Upper lobe of left lung (tissue), 6 donors: ENCODE data around the gene WDR35. TPM values are rescaled to one million over a fixed set of nuclear protein-coding genes. Genes with fewer than 3 reads are reported as not detected.

Source experiments
- ATAC-seq, 2 donors: fragments of 200-7000 bp; cut with Tn5 transposase; one replicate each; pipeline ENCODE4 v1.9.1; 2022; ENCODE audit warnings: mild to moderate bottlenecking in 2 of 2, moderate library complexity in 2 of 2; ENCODE audit not compliant: low FRiP score in 2 of 2
- DNase-seq, 2 donors: peaks; one replicate each; pipeline ENCODE4 v3.0.0-alpha.2; 2019 to 2020
- H3K27ac ChIP-seq, 4 donors: fragments of 200-600 bp; sonication (generic); one replicate each; pipeline ENCODE4 v1.5.1; 2016 to 2019
- H3K27me3 ChIP-seq, 4 donors: fragments of 200-600 bp; sonication (generic); one replicate each; pipeline ENCODE4 v1.5.1; 2017 to 2019
- H3K36me3 ChIP-seq, 4 donors: fragments of 200-600 bp; sonication (generic); one replicate each; pipeline ENCODE4 v1.5.1; 2016 to 2019
- H3K4me1 ChIP-seq, 4 donors: fragments of 200-600 bp; sonication (generic); one replicate each; pipeline ENCODE4 v1.5.1; 2018 to 2019
- H3K4me3 ChIP-seq, 4 donors: fragments of 200-600 bp; sonication (generic); one replicate each; pipeline ENCODE4 v1.5.1; 2017 to 2019; ENCODE audit warnings: mild to moderate bottlenecking in 2 of 4, moderate library complexity in 1 of 4
- H3K9me3 ChIP-seq, 4 donors: fragments of 200-600 bp; sonication (generic); one replicate each; pipeline ENCODE4 v1.5.1; 2018 to 2019
- EP300 ChIP-seq, 4 donors: sonication (generic); formaldehyde crosslinking; IDR thresholded peaks; one replicate each; pipeline ENCODE4 v1.5.1; 2017; ENCODE audit warnings: antibody characterized with exemption in 4 of 4, control low read depth in 2 of 4
- POLR2A ChIP-seq, 4 donors: fragments of 450-650 bp; IDR thresholded peaks; one replicate each; pipeline ENCODE4 v1.5.1; 2016 to 2017; ENCODE audit warnings: antibody characterized with exemption in 4 of 4, mild to moderate bottlenecking in 2 of 4
- POLR2AphosphoS5 ChIP-seq, 2 donors: sonication (generic); formaldehyde crosslinking; IDR thresholded peaks; one replicate each; pipeline ENCODE4 v1.5.1; 2017; ENCODE audit warnings: antibody characterized with exemption in 2 of 2
- WGBS, 2 donors: methylation state at CpG; one replicate each; pipeline ENCODE4 v1.1.5; 2017 to 2018; 5-methylcytosine and 5-hydroxymethylcytosine counted together
- total RNA-seq, 6 donors: library from RNA; depleted of rRNA in 4 of 6; stranded (reverse); fragments of >200 nt in 4 of 6; gene quantifications; one replicate each; pipeline versions ENCODE4 v1.1.0 to v1.2.1, GENCODE V29; 2016 to 2021
- TF ChIP-seq, protein P1 (sequence below), 6 experiments: fragments of 450-650 bp in 4 of 6; fragments of 200-600 bp in 2 of 6; sonication (generic) in 2 of 6; IDR thresholded peaks; one replicate each; pipeline ENCODE4 v1.5.1; 2016 to 2019; ENCODE audit warnings: antibody characterized with exemption in 6 of 6
- donor health status: DM: no; HTN: no; CAD: no; lungs with moderate emphysema.
- donor health status: DM: no; HTN: yes; CAD: no; lungs with severe emphysema.

The WDR35 gene
- total RNA-seq, 6 donors from 2014 or later: 4.4 to 16.5 (median 6.9) TPM

DNA sequence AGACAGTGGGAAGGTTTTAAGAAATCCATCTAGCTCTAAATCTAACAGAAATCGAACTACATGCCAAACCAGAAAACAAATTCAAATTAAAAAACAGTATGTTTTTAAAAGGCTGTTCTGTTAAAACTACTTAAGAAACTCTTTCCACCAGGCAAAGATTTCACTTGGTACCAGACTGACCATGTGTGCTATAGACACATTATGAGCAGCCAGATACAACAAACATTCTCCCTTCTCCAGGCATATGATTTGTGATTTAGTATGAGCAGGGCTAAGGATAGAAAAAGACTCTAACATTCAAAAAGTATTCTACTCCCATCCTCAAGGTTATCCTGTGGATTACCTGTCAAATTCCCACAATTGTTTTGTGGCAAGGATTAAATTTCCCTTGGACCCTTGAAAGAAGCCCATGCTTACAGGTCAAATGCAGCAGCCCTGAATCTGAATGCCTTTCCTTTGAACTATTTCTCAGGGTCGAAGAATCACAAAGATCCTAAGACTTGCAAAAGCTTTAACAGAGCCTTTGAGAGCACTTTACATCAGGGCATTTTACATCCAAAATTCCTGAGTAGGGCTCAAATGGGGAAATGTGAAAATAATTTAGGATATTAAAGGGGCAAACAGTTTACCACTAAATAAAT, 45.6 kb downstream of the WDR35 start:
- TF ChIP-seq POLR2A (IDR thresholded peaks at IDR 0.05) (no peak), EP300 (IDR thresholded peaks at IDR 0.05) (no peak), POLR2AphosphoS5 (IDR thresholded peaks at IDR 0.05) (no peak)
- TF ChIP-seq, protein P1, sequence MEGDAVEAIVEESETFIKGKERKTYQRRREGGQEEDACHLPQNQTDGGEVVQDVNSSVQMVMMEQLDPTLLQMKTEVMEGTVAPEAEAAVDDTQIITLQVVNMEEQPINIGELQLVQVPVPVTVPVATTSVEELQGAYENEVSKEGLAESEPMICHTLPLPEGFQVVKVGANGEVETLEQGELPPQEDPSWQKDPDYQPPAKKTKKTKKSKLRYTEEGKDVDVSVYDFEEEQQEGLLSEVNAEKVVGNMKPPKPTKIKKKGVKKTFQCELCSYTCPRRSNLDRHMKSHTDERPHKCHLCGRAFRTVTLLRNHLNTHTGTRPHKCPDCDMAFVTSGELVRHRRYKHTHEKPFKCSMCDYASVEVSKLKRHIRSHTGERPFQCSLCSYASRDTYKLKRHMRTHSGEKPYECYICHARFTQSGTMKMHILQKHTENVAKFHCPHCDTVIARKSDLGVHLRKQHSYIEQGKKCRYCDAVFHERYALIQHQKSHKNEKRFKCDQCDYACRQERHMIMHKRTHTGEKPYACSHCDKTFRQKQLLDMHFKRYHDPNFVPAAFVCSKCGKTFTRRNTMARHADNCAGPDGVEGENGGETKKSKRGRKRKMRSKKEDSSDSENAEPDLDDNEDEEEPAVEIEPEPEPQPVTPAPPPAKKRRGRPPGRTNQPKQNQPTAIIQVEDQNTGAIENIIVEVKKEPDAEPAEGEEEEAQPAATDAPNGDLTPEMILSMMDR (IDR thresholded peaks at IDR 0.05): no peak
- no peak overlapping the region for H3K27ac ChIP-seq
- WGBS, 2 donors: 67 to 74% methylated on average over 2 of the region's 2 CpGs
- H3K9me3 ChIP-seq: no peaks in the 10 kb centered on the region
- H3K4me1 ChIP-seq: no peaks in the 10 kb centered on the region
- peaks cover 0 to 4% (median 0%) of the 10 kb centered on the region in 4 donors for H3K36me3 ChIP-seq
- ATAC-seq: no peak
- no peak overlapping the region for H3K4me3 ChIP-seq
- H3K27me3 ChIP-seq: no peaks in the 10 kb centered on the region
- no peak for DNase-seq

DNA sequence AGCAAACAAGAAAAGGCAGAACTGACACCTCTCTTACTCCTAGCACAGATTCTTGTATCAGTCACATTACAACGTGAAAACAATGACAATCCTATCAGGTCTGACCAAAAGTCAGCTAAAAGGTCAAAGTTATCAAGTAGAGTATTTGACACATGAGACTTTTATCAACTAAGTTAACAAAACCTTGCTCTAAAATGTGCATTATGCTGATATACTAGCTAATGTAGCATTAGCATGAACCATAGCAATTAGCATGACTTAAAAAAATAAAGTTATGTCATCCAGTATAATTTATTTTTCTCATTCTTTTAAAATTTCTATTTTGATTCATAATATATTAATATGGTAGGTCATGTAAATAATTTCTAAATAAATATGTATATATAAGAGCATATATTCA, 46.7 kb downstream of the WDR35 start:
- no peak for TF ChIP-seq POLR2A (IDR thresholded peaks at IDR 0.05)
- TF ChIP-seq POLR2AphosphoS5 (IDR thresholded peaks at IDR 0.05): no peak
- TF ChIP-seq EP300 (IDR thresholded peaks at IDR 0.05): no peak
- TF ChIP-seq, protein P1 (IDR thresholded peaks at IDR 0.05): no peak
- Histone ChIP-seq H3K27me3 (no peaks in the 10 kb centered on the region), H3K4me3 (no peak overlapping the region), H3K9me3 (no peaks in the 10 kb centered on the region), H3K36me3 (no peaks in the 10 kb centered on the region), H3K27ac (no peak overlapping the region), H3K4me1 (no peaks in the 10 kb centered on the region)
- ATAC-seq (no peak), DNase-seq (no peak)
- whole genome bisulfite sequencing, 2 donors: 55 to 83% methylated on average over 1 of the region's 1 CpG

DNA sequence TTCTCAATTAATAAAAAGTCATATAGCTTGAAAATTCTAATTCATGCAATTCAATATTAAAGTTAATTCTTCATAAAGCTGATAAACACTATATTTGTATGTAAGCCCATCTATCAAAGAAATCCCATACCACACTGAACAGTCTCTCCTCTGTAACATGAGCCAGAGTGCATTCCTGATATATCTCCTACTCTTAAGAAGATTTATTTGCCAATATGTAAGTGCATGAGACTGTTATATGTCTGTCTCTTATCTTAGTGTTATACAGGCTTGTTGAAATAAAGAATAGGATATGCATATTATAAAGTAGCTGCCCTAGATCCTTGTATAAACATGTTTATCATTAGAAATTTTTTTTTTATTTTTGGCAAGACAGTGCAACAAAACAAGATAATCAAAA, 47.7 kb downstream of the WDR35 start:
- no peak overlapping the region for H3K27ac ChIP-seq
- no peak for TF ChIP-seq EP300 (IDR thresholded peaks at IDR 0.05)
- no peak for TF ChIP-seq POLR2AphosphoS5 (IDR thresholded peaks at IDR 0.05)
- TF ChIP-seq, protein P1 (IDR thresholded peaks at IDR 0.05): no peak
- no peak for TF ChIP-seq POLR2A (IDR thresholded peaks at IDR 0.05)
- DNase-seq (no peak), ATAC-seq (no peak)
- H3K4me1 ChIP-seq: no peaks in the 10 kb centered on the region
- H3K4me3 ChIP-seq: no peak overlapping the region
- no peaks in the 10 kb centered on the region for H3K9me3 ChIP-seq
- no peaks in the 10 kb centered on the region for H3K27me3 ChIP-seq
- H3K36me3 ChIP-seq: peaks cover 0 to 9% (median 0%) of the 10 kb centered on the region in 4 donors

DNA sequence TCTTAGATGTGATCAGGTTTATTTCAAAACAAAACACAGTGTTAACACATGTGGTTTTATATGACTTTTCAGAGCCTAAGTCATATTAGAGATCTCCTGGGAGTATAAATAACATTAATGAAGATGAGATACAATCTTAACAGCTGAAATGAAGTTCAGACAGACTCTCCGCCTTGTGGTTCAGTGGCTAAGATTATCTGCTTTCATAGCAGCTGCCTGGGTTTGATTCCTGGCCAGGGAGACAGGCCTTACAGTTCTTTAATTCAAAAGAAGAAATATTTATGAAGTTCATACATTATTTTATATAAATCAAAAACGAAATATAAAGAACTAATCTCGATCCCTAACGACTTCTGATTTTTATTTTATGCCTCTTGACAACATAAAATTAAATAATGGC, 52.9 kb downstream of the WDR35 start:
- Histone ChIP-seq H3K27ac (no peak overlapping the region), H3K36me3 (peaks cover 0 to 14% (median 0%) of the 10 kb centered on the region in 4 donors), H3K9me3 (no peaks in the 10 kb centered on the region), H3K4me3 (no peak overlapping the region), H3K4me1 (peaks cover 0 to 4% (median 2%) of the 10 kb centered on the region in 4 donors), H3K27me3 (no peaks in the 10 kb centered on the region)
- WGBS, 2 donors: 89 to 94% methylated on average over 4 of the region's 4 CpGs
- ATAC-seq: no peak
- TF ChIP-seq, protein P1 (IDR thresholded peaks at IDR 0.05): no peak
- TF ChIP-seq POLR2AphosphoS5 (IDR thresholded peaks at IDR 0.05) (no peak), EP300 (IDR thresholded peaks at IDR 0.05) (no peak), POLR2A (IDR thresholded peaks at IDR 0.05) (no peak)
- DNase-seq: no peak

DNA sequence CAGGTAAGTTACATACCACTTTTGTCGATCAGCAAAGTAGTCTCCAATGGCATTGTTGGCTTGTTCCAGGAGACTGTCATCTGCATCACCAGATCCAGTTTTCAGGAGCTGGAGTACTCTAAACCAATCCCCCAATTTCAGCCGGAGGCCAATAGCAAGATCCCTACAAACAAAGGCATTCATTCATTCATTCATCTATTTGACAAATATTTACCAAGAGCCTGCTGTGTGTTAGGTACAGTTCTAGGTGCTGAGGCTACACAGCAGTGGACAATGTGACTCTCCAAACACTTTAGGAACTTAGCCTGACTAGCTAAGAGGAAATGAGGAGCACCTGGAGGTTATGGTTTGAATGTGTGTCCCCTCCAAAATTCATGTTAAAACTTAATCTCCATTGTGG, 53.7 kb downstream of the WDR35 start:
- H3K27ac ChIP-seq: no peak overlapping the region

More for the DNA sequence above, 53.7 kb downstream of the WDR35 start:
- TF ChIP-seq POLR2A (IDR thresholded peaks at IDR 0.05): no peak
- TF ChIP-seq EP300 (IDR thresholded peaks at IDR 0.05): no peak
- no peak for TF ChIP-seq POLR2AphosphoS5 (IDR thresholded peaks at IDR 0.05)
- TF ChIP-seq, protein P1 (IDR thresholded peaks at IDR 0.05): no peak
- WGBS, 2 donors: 97 to 100% methylated on average over 2 of the region's 2 CpGs
- Histone ChIP-seq H3K9me3 (no peaks in the 10 kb centered on the region), H3K4me3 (no peak overlapping the region), H3K27me3 (no peaks in the 10 kb centered on the region), H3K36me3 (peaks cover 0 to 14% (median 0%) of the 10 kb centered on the region in 4 donors), H3K4me1 (peaks cover 0 to 4% (median 2%) of the 10 kb centered on the region in 4 donors)
- DNase-seq (no peak), ATAC-seq (no peak)
